ENCODE results near the gene KIF3C.
"Not testable (repeated sequence)": the region's sequence is repeated elsewhere in the genome, so short reads cannot be mapped to it uniquely, and the experiment has no call there.

KIF3C gene

GRCh38 chr2:25958611-25959010 is 23.7 kb downstream of the KIF3C start:
- not testable (repeated sequence) for DNase-seq

- DNase-seq, result no peak
Observed at GRCh38 chr2:25957743-25958142, 24.6 kb downstream of the KIF3C start.

- DNase-seq, result no peak
Observed at GRCh38 chr2:25955869-25956535, 26.3 kb downstream of the KIF3C start.

- DNase-seq, result no peak
Observed at GRCh38 chr2:25955036-25955435, 27.3 kb downstream of the KIF3C start.

- DNase-seq, result no peak
Observed at GRCh38 chr2:25954199-25954752, 28.0 kb downstream of the KIF3C start.

GRCh38 chr2:25951071-25951547 is 31.2 kb downstream of the KIF3C start:
- DNase-seq, result peak; percentile 53 to 66

GRCh38 chr2:25948437-25948836 is 33.9 kb downstream of the KIF3C start:
- no peak for DNase-seq

- no peak for DNase-seq
Observed at GRCh38 chr2:25941042-25941441, 41.3 kb downstream of the KIF3C start.

GRCh38 chr2:25939257-25939668 is 43.0 kb downstream of the KIF3C start:
- DNase-seq, result no peak

GRCh38 chr2:25938345-25938744 is 44.0 kb downstream of the KIF3C start:
- no peak for DNase-seq

- DNase-seq, result no peak
Observed at GRCh38 chr2:25936889-25937545, 45.3 kb downstream of the KIF3C start.

GRCh38 chr2:25933622-25934021 is 48.7 kb downstream of the KIF3C start:
- no peak for DNase-seq

GRCh38 chr2:25929789-25930473 is 52.4 kb downstream of the KIF3C start:
- DNase-seq, result no peak

GRCh38 chr2:25928668-25929067 is 53.6 kb downstream of the KIF3C start:
- no peak for DNase-seq

- DNase-seq, result no peak
Observed at GRCh38 chr2:25926984-25927756, 55.1 kb downstream of the KIF3C start.

- DNase-seq, result no peak
Observed at GRCh38 chr2:25922501-25922900, 59.8 kb downstream of the KIF3C start.

- no peak for DNase-seq
Observed at GRCh38 chr2:25920786-25921415, 61.4 kb downstream of the KIF3C start.

- DNase-seq, result no peak
Observed at GRCh38 chr2:25920336-25920735, 62.0 kb downstream of the KIF3C start.

GRCh38 chr2:25917832-25918231 is 64.5 kb downstream of the KIF3C start:
- no peak for DNase-seq

- DNase-seq, result not testable (repeated sequence)
Observed at GRCh38 chr2:25917411-25917810, 64.9 kb downstream of the KIF3C start.

- DNase-seq, result peak; percentile 3 to 13
Observed at GRCh38 chr2:25915944-25916772, 66.1 kb downstream of the KIF3C start.

Measured in stimulated activated CD4-positive, alpha-beta T cell treated with anti-CD3 and anti-CD28 coated beads, Interleukin-4, amount 100 ng/mL, for 4 hours (primary cell).